Lower leg skin (tissue), 4 donors: ENCODE results near the gene GDF2. TPM values are rescaled to one million over a fixed set of nuclear protein-coding genes. Genes with fewer than 3 reads are reported as not detected.
A peak's percentile ranks its signal among the peaks of the same experiment; 100 is the strongest.

Experiments used
- DNase-seq, 2 donors: peaks; one replicate each; pipeline ENCODE4 v3.0.0-alpha.2; 2019; ENCODE audit warnings: low spot score in 2 of 2
- H3K4me3 ChIP-seq: fragments of 200-600 bp; sonication (generic); 2 replicates; pipeline ENCODE4 v1.5.1; 2017; ENCODE audit warnings: mild to moderate bottlenecking, low read depth; ENCODE audit not compliant: poor library complexity, severe bottlenecking
- CTCF ChIP-seq, 3 donors: fragments of 450-650 bp; IDR thresholded peaks; one replicate each; pipeline ENCODE4 v1.5.1; 2016; ENCODE audit warnings: antibody characterized with exemption in 3 of 3, mild to moderate bottlenecking in 3 of 3, moderate library complexity in 2 of 3
- POLR2A ChIP-seq, 2 donors: fragments of 450-650 bp; IDR thresholded peaks; one replicate each; pipeline ENCODE4 v1.6.1; 2016 to 2017; ENCODE audit warnings: antibody characterized with exemption in 2 of 2, mild to moderate bottlenecking in 1 of 2, moderate library complexity in 1 of 2
- WGBS, 2 donors: methylation state at CpG; one replicate each; pipeline ENCODE4 v1.1.5; 2018; 5-methylcytosine and 5-hydroxymethylcytosine counted together
- intact Hi-C: fragments of 100-400 bp; cut with DNase I; formaldehyde crosslinking; loops from one replicate; pipeline ENCODE4 v1.15.0; 2023; ENCODE audit warnings: low total_unique reads
- total RNA-seq, 4 donors: library from RNA; depleted of rRNA; stranded (reverse); fragments of >200 nt; gene quantifications; one replicate each; pipeline ENCODE4 v1.1.0, GENCODE V29; 2016

The GDF2 gene
- total RNA-seq, 4 donors from 2014 or later = not detected

GRCh38 chr10:47374611-47375536, 52.6 kb downstream of the GDF2 start:
- 66 to 72% methylated on average over 12 of the region's 12 CpGs for WGBS, 2 donors
- no peak overlapping the region for H3K4me3 ChIP-seq
- intact Hi-C loops = no loop called here
- TF ChIP-seq POLR2A (IDR thresholded peaks at IDR 0.05) = no peak
- no peak for TF ChIP-seq CTCF (IDR thresholded peaks at IDR 0.05)
- peak in 1 of 2 donors; percentile 7 for DNase-seq

- peak in 1 of 2 donors; percentile 9 for DNase-seq
- H3K4me3 ChIP-seq = no peak overlapping the region
- intact Hi-C loops = no loop called here
- TF ChIP-seq CTCF (IDR thresholded peaks at IDR 0.05) (no peak), POLR2A (IDR thresholded peaks at IDR 0.05) (no peak)
- WGBS, 2 donors = 77 to 86% methylated on average over 10 of the region's 10 CpGs
Observed at GRCh38 chr10:47376522-47377220, 54.4 kb downstream of the GDF2 start.

Other genes starting within 250 kb of the GDF2 start
- gene GDF10, start 22.3 kb upstream of the GDF2 start, total RNA-seq = 1 to 10 TPM in 2 of 4 donors, under 1 TPM in 2; 0.23 to 3.9 (median 1.0) TPM
- gene RBP3, start 25.9 kb downstream of the GDF2 start, total RNA-seq = not detected
- 1 to 10 TPM in 2 of 4 donors, under 1 TPM in 2; 0.80 to 2.0 (median 1.1) TPM for gene ZNF488, start 61.8 kb downstream of the GDF2 start, total RNA-seq
- gene ANXA8, start 161.7 kb downstream of the GDF2 start, total RNA-seq = 100 to 1,000 TPM in 3 of 4 donors, 10 to 100 TPM in 1; 94.1 to 198 (median 139) TPM
- gene FAM25G, start 169.2 kb downstream of the GDF2 start, total RNA-seq = 100 to 1,000 TPM in 1 of 4 donors, 10 to 100 TPM in 3; 41.4 to 115 (median 85.8) TPM
- 10 to 100 TPM in 2 of 4 donors, 1 to 10 TPM in 2; 6.4 to 10.7 (median 9.2) TPM for gene AGAP9, start 201.2 kb downstream of the GDF2 start, total RNA-seq